Pancreas (tissue), 10 donors: Measurements from ENCODE around the gene MAG. TPM values are rescaled to one million over a fixed set of nuclear protein-coding genes. Genes with fewer than 3 reads are reported as not detected.
A peak's percentile ranks its signal among the peaks of the same experiment; 100 is the strongest.

ENCODE experiments used
- ATAC-seq, 4 donors: fragments of 200-7000 bp; cut with Tn5 transposase; one replicate each; pipeline versions ENCODE4 v1.8.0 to v1.9.1; 2020; ENCODE audit warnings: mild to moderate bottlenecking in 4 of 4, moderate library complexity in 4 of 4
- DNase-seq, 6 donors: peaks; one replicate each; pipeline ENCODE4 v3.0.0-alpha.2; 2020
- FAIRE-seq: peaks from 2 replicates; lab custom pipeline; 2012; peaks lifted over from hg19 to GRCh38; lab: Jason Lieb, UNC
- H3K27ac ChIP-seq, 4 donors: fragments of 200-600 bp; sonication (generic); 1 replicate in 3 of 4; 2 replicates in 1 of 4; pipeline versions ENCODE4 v1.5.0 to v1.8.0; 2020
- H3K27me3 ChIP-seq, 4 donors: fragments of 200-600 bp; one replicate each; pipeline ENCODE4 v1.8.0; 2021
- H3K36me3 ChIP-seq, 3 donors: fragments of 200-600 bp; sonication (generic) in 1 of 3; one replicate each; pipeline versions ENCODE4 v1.5.0 to v1.8.0; 2020 to 2021
- H3K4me1 ChIP-seq, 3 donors: fragments of 200-600 bp; one replicate each; pipeline ENCODE4 v1.8.0; 2021
- H3K4me3 ChIP-seq, 4 donors: fragments of 200-600 bp; sonication (generic) in 2 of 4; one replicate each; pipeline versions ENCODE4 v1.5.0 to v1.8.0; 2020 to 2021
- H3K9me3 ChIP-seq, 4 donors: fragments of 200-600 bp; one replicate each; pipeline ENCODE4 v1.8.0; 2021
- WGBS, 2 donors: extraction: QIAGEN DNeasy Blood & Tissue Kit; methylation state at CpG; one replicate each; pipeline ENCODE4 v1.1.7; 2013; 5-methylcytosine and 5-hydroxymethylcytosine counted together
- intact Hi-C, 3 donors: fragments of 100-400 bp; cut with DNase I; formaldehyde crosslinking; loops; one replicate each; pipeline versions ENCODE4 v1.11.1 to v1.14.2; 2022
- polyA plus RNA-seq, 2 donors: library from polyadenylated mRNA; stranded (reverse); fragments of 200-250 nt; gene quantifications; one replicate each; pipeline ENCODE4 v1.2.3, GENCODE V29; 2013
- total RNA-seq, 6 donors: library from RNA; stranded (reverse); fragmentation: NEBNext Ultra II Directional in 4 of 6; extraction: Animal tissue kit (Norgen Biotek cat#: 25700) in 4 of 6; gene quantifications; one replicate each; pipeline versions ENCODE4 v1.2.1 to v1.2.4, GENCODE V29; 2021 to 2023
- TF ChIP-seq, protein P1 (sequence below), 4 donors: fragments of 200-600 bp; sonication (generic) in 3 of 4; IDR thresholded peaks; one replicate each; pipeline versions ENCODE4 v1.5.0 to v1.8.0; 2021; ENCODE audit warnings: antibody characterized with exemption in 4 of 4
- donor health status: healthy with polysubstance abuse.
- donor health status: DM: no; HTN: no; CAD: no; lungs with moderate emphysema.
- donor health status: DM: no; HTN: no; CAD: no.
- donor health status: control.
- donor health status: control.
- donor health status: Bipolar disorder and iron deficiency.
- donor health status: DM: yes; HTN: yes; CAD: no.
- donor health status: DM: no; HTN: no; CAD: no.
- donor health status: DM: no; HTN: no; CAD: no.
- donor health status: DM: yes; HTN: yes; CAD: no.

Gene MAG
- total and polyA plus RNA-seq, 8 donors: 0.17 to 0.47 TPM; not detected in 6

DNA sequence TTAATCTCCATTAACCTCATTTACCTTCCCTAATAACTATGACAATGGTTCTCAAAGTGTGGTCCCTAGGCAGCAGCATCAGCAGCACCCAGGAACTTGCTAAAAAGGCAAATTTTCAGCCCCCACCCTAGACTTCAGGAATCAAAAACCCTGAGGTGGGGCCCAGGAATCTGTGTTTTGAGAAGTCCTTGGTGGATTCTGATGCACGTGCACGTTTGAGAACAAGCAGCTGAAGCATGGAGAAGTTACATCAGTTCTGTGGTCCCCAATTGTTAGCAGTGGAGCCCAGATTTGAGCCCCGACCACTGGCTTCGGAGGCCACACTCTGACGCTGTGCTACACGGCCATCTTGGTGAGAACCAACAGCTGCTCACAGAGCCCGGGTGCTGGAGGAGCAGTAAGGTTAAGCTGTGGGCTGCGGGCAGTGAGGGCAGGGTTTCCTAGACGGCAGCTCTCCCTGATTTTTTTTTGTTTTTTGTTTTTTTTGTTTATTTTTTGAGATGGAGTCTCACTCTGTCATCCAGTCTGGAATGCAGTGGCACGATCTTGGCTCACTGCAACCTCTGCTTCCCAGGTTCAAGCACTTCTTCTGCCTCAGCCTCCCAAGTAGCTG, 23.0 kb downstream of the MAG start:
- DNase-seq (no peak), FAIRE-seq (no peak), ATAC-seq (no peak)
- H3K36me3 ChIP-seq: no peaks in the 10 kb centered on the region
- peaks cover 0 to under 1% (median 0%) of the 10 kb centered on the region in 3 donors for H3K4me1 ChIP-seq
- TF ChIP-seq, protein P1, sequence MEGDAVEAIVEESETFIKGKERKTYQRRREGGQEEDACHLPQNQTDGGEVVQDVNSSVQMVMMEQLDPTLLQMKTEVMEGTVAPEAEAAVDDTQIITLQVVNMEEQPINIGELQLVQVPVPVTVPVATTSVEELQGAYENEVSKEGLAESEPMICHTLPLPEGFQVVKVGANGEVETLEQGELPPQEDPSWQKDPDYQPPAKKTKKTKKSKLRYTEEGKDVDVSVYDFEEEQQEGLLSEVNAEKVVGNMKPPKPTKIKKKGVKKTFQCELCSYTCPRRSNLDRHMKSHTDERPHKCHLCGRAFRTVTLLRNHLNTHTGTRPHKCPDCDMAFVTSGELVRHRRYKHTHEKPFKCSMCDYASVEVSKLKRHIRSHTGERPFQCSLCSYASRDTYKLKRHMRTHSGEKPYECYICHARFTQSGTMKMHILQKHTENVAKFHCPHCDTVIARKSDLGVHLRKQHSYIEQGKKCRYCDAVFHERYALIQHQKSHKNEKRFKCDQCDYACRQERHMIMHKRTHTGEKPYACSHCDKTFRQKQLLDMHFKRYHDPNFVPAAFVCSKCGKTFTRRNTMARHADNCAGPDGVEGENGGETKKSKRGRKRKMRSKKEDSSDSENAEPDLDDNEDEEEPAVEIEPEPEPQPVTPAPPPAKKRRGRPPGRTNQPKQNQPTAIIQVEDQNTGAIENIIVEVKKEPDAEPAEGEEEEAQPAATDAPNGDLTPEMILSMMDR (IDR thresholded peaks at IDR 0.05): no peak
- H3K27me3 ChIP-seq: no peaks in the 10 kb centered on the region
- no peak overlapping the region for H3K4me3 ChIP-seq
- intact Hi-C loops: no loop called here
- WGBS, 2 donors: 76 to 81% methylated on average over 10 of the region's 10 CpGs
- H3K27ac ChIP-seq: no peak overlapping the region
- no peaks in the 10 kb centered on the region for H3K9me3 ChIP-seq

DNA sequence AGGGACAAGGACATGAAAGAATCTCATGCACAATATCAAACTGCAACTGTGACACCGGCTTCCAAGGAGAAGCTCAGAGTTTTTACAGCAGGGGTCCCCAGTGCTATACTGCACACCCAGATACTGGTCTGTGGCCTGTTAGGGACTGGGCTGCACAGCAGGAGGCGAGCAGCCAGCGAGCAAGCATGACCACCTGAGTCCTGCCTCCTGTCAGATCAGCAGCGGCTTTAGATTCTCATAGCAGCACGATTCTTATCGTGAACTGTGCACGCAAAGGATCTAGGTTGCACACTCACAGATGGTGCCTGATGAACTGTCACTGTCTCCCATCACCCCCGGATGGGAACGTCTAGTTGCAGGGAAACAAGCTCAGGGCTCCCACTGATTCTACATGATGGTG, 23.9 kb downstream of the MAG start:
- Histone ChIP-seq H3K27ac (no peak overlapping the region), H3K4me1 (no peaks in the 10 kb centered on the region), H3K36me3 (no peaks in the 10 kb centered on the region), H3K9me3 (no peaks in the 10 kb centered on the region), H3K4me3 (no peak overlapping the region), H3K27me3 (no peaks in the 10 kb centered on the region)
- DNase-seq: no peak
- 79 to 81% methylated on average over 9 of the region's 9 CpGs for WGBS, 2 donors
- ATAC-seq: peak in 1 of 4 donors; percentile 33
- intact Hi-C loops: no loop called here
- no peak for FAIRE-seq
- TF ChIP-seq, protein P1 (IDR thresholded peaks at IDR 0.05): no peak

DNA sequence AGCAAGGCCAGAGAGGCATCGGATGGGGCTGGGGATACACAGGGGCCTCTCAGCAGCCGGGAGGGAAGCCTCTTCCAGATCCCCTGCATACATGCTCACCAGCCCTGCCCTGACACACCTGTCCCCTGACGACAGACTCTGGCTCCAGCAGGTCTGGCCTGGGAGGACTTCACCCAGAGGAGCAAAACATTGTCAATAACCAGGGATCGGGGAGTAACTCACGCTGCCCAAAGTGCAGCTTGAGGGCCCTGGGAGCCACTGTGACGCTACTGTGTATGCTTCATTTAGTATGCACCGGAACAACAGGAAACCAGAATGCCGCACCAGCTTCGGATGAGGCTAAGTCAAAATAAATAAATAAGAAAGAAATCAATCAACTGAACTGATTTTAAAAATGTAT, 24.6 kb downstream of the MAG start:
- FAIRE-seq (no peak), ATAC-seq (peak in 1 of 4 donors; percentile 30), DNase-seq (no peak)
- Histone ChIP-seq H3K9me3 (no peaks in the 10 kb centered on the region), H3K27ac (no peak overlapping the region), H3K36me3 (no peaks in the 10 kb centered on the region), H3K27me3 (no peaks in the 10 kb centered on the region), H3K4me1 (no peaks in the 10 kb centered on the region), H3K4me3 (no peak overlapping the region)
- WGBS, 2 donors: 75 to 79% methylated on average over 9 of the region's 9 CpGs
- TF ChIP-seq, protein P1 (IDR thresholded peaks at IDR 0.05): no peak
- intact Hi-C loops: no loop called here

DNA sequence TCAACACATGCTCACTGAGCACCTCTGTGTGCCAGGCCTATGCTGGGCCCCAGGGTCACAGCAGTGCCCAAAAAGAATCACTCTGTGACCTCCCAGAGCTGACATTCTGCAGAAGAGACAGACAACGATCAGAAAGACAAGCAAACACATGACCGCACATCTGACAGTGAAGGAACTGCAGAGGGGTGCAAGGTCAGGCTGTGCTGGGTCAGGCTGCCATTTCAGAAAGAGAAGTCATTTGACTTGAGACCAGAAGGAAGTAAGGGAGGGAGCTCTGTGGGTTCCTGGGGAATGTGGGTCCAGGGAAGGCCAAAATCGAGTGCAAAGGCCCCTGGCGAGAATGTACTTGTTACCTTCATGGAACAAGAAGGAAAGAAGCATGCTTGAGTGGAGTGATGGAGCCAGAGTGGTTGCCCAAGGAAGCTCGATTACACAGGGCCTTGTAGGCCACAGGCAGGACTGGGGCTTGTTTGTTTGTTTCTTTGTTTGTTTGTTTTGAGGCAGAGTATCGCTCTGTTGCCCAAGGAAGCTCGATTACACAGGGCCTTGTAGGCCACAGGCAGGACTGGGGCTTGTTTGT, 25.6 kb downstream of the MAG start:
- no peaks in the 10 kb centered on the region for H3K36me3 ChIP-seq
- FAIRE-seq (no peak), DNase-seq (no peak), ATAC-seq (peak in 1 of 4 donors; percentile 47)
- 77 to 83% methylated on average over 7 of the region's 7 CpGs for WGBS, 2 donors
- H3K4me1 ChIP-seq: no peaks in the 10 kb centered on the region
- H3K27me3 ChIP-seq: no peaks in the 10 kb centered on the region
- H3K27ac ChIP-seq: no peak overlapping the region
- intact Hi-C loops: no loop called here
- TF ChIP-seq, protein P1 (IDR thresholded peaks at IDR 0.05): no peak
- H3K4me3 ChIP-seq: no peak overlapping the region
- no peaks in the 10 kb centered on the region for H3K9me3 ChIP-seq
